Measurements from ENCODE around the gene FAP.

The FAP gene

GRCh38 chr2:162242586-162243280 lies 512 bp downstream of the FAP start:
- no peak for DNase-seq (ENCODE audit: low read depth)

GRCh38 chr2:162241571-162241970 lies 1.7 kb downstream of the FAP start:
- no peak for DNase-seq (ENCODE audit: low read depth)

- no peak for DNase-seq (ENCODE audit: low read depth)
These were observed 8.4 kb downstream of the FAP start for GRCh38 chr2:162234620-162235462.

GRCh38 chr2:162233197-162233596 lies 10.0 kb downstream of the FAP start:
- DNase-seq (ENCODE audit: low read depth): no peak

GRCh38 chr2:162232671-162233070 lies 10.6 kb downstream of the FAP start:
- no peak for DNase-seq (ENCODE audit: low read depth)

GRCh38 chr2:162232027-162232426 lies 11.2 kb downstream of the FAP start:
- DNase-seq (ENCODE audit: low read depth): no peak

- DNase-seq (ENCODE audit: low read depth): no peak
These were observed 12.5 kb downstream of the FAP start for GRCh38 chr2:162230761-162231160.

GRCh38 chr2:162226836-162227235 lies 16.4 kb downstream of the FAP start:
- no peak for DNase-seq (ENCODE audit: low read depth)

- peak; percentile 11 for DNase-seq (ENCODE audit: low read depth)
These were observed 22.2 kb downstream of the FAP start for GRCh38 chr2:162221064-162221463.

- DNase-seq (ENCODE audit: low read depth): no peak
These were observed 22.9 kb downstream of the FAP start for GRCh38 chr2:162220368-162220767.

GRCh38 chr2:162219426-162219825 lies 23.8 kb downstream of the FAP start:
- DNase-seq (ENCODE audit: low read depth): no peak

GRCh38 chr2:162217598-162217997 lies 25.6 kb downstream of the FAP start:
- DNase-seq (ENCODE audit: low read depth): no peak

- no peak for DNase-seq (ENCODE audit: low read depth)
These were observed 28.1 kb downstream of the FAP start for GRCh38 chr2:162215162-162215561.

- DNase-seq (ENCODE audit: low read depth): no peak
These were observed 30.9 kb downstream of the FAP start for GRCh38 chr2:162212366-162212765.

GRCh38 chr2:162211732-162212131 lies 31.5 kb downstream of the FAP start:
- no peak for DNase-seq (ENCODE audit: low read depth)

GRCh38 chr2:162210385-162210784 lies 32.9 kb downstream of the FAP start:
- no peak for DNase-seq (ENCODE audit: low read depth)

- DNase-seq (ENCODE audit: low read depth): no peak
These were observed 41.0 kb downstream of the FAP start for GRCh38 chr2:162202203-162202602.

GRCh38 chr2:162200636-162201035 lies 42.6 kb downstream of the FAP start:
- DNase-seq (ENCODE audit: low read depth): no peak

- no peak for DNase-seq (ENCODE audit: low read depth)
These were observed 43.3 kb downstream of the FAP start for GRCh38 chr2:162199913-162200312.

- no peak for DNase-seq (ENCODE audit: low read depth)
These were observed 45.0 kb downstream of the FAP start for GRCh38 chr2:162198239-162198638.

GRCh38 chr2:162197069-162197825 lies 46.0 kb downstream of the FAP start:
- DNase-seq (ENCODE audit: low read depth): no peak

GRCh38 chr2:162196638-162197037 lies 46.6 kb downstream of the FAP start:
- no peak for DNase-seq (ENCODE audit: low read depth)

- DNase-seq (ENCODE audit: low read depth): no peak
These were observed 54.8 kb downstream of the FAP start for GRCh38 chr2:162188451-162188850.

All from stimulated activated CD8-positive, alpha-beta memory T cell treated with anti-CD3 and anti-CD28 coated beads, Interleukin-12 subunit alpha, Interleukin-12 subunit beta, amount 100 ng/mL, for 4 hours (primary cell).